Measurements from ENCODE around the gene MAP1B. TPM values are rescaled to one million over a fixed set of nuclear protein-coding genes. Genes with fewer than 3 reads are reported as not detected.

MAP1B gene
- total and polyA plus RNA-seq, 4 donors, result 1.5 to 46.7 (median 16.0) TPM

DNA sequence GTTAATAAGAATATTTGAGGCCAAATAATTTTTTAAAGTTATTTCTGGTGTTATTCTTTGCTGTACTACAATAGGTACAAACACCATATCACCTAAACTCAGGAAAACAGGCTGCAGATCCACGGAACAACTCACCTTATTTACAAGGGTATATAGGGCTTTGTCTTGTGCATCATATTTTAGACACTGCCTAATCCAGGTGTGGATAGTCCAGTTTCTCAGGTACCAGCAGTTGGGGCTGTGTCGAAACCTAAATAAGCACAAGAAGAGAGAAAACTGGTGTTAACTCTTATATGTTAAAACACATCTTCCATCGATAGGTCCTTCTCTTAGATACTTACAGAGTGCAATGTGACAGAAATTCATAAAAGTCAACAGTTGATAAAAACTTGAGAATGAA, 130.6 kb downstream of the MAP1B start:
- WGBS, 2 donors, result 97 to 98% methylated on average over 3 of the region's 3 CpGs
- TF ChIP-seq, protein P1, sequence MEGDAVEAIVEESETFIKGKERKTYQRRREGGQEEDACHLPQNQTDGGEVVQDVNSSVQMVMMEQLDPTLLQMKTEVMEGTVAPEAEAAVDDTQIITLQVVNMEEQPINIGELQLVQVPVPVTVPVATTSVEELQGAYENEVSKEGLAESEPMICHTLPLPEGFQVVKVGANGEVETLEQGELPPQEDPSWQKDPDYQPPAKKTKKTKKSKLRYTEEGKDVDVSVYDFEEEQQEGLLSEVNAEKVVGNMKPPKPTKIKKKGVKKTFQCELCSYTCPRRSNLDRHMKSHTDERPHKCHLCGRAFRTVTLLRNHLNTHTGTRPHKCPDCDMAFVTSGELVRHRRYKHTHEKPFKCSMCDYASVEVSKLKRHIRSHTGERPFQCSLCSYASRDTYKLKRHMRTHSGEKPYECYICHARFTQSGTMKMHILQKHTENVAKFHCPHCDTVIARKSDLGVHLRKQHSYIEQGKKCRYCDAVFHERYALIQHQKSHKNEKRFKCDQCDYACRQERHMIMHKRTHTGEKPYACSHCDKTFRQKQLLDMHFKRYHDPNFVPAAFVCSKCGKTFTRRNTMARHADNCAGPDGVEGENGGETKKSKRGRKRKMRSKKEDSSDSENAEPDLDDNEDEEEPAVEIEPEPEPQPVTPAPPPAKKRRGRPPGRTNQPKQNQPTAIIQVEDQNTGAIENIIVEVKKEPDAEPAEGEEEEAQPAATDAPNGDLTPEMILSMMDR (IDR thresholded peaks at IDR 0.05; ENCODE audit: control extremely low read depth, extremely low read depth), result no peak
- Histone ChIP-seq H3K27me3 (ENCODE audit: control insufficient read depth in 3 of 3, insufficient read depth in 3 of 3, low read length in 2 of 3) (no peaks in the 10 kb centered on the region), H3K4me3 (no peak overlapping the region), H3K36me3 (ENCODE audit: control insufficient read depth in 4 of 4, insufficient read depth in 4 of 4, low read length in 4 of 4) (peaks cover 0 to 4% (median 2%) of the 10 kb centered on the region in 4 donors), H3K4me1 (ENCODE audit: control insufficient read depth in 5 of 5, insufficient read depth in 5 of 5, low read length in 5 of 5) (peaks cover 0 to 1% (median 0%) of the 10 kb centered on the region in 5 donors), H3K9ac (ENCODE audit: insufficient read depth in 1 of 2, low read length in 2 of 2) (no peak overlapping the region), H3K27ac (ENCODE audit: low read depth in 1 of 2, low read length in 1 of 2) (no peak overlapping the region), H3K9me3 (ENCODE audit: control insufficient read depth in 4 of 4, insufficient read depth in 3 of 4, low read length in 3 of 4) (no peaks in the 10 kb centered on the region)
- DNase-seq (no peak), ATAC-seq (ENCODE audit: insufficient read depth, low FRiP score) (no peak)

DNA sequence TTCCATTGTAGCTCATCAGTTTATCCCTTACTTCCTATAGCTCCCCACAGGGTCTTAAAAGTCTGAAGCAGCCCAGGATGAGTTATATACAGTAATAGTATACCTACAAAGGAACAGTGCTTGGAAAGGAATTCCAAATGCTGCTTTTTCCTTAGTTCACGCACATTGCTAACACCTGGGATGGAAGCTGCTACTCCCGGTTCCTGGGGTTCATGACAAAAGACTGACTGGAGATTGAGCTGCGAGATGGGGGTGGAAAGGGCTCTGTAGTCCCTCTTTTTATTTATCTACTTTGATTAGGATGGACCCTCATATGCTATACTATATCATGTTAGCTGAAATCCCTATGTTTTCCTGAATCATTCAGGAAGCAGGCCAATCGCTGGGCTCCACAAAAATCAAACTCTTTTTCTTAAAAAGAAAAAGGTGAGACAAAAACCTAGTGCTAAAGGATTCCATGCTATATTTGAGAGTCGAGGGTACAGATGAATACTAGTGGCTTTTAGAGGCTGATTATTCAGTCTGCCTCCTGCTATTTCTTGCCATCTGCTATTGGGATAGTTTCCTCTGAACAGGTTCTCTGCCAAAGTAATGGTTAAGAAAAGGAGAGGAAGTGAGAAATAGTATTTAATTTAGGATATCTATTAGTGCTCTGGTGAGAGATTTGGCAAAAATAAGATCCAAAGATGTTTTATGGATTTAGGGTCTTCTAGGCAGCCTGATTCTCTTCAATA, 131.6 kb downstream of the MAP1B start:
- no peak for DNase-seq
- Histone ChIP-seq H3K9me3 (ENCODE audit: control insufficient read depth in 4 of 4, insufficient read depth in 3 of 4, low read length in 3 of 4) (no peaks in the 10 kb centered on the region), H3K27me3 (ENCODE audit: control insufficient read depth in 3 of 3, insufficient read depth in 3 of 3, low read length in 2 of 3) (no peaks in the 10 kb centered on the region), H3K9ac (ENCODE audit: insufficient read depth in 1 of 2, low read length in 2 of 2) (no peak overlapping the region), H3K4me1 (ENCODE audit: control insufficient read depth in 5 of 5, insufficient read depth in 5 of 5, low read length in 5 of 5) (peaks cover 0 to 1% (median 0%) of the 10 kb centered on the region in 5 donors), H3K36me3 (ENCODE audit: control insufficient read depth in 4 of 4, insufficient read depth in 4 of 4, low read length in 4 of 4) (peaks cover 0 to 4% (median 2%) of the 10 kb centered on the region in 4 donors), H3K27ac (ENCODE audit: low read depth in 1 of 2, low read length in 1 of 2) (no peak overlapping the region), H3K4me3 (no peak overlapping the region)
- ATAC-seq (ENCODE audit: insufficient read depth, low FRiP score), result no peak
- TF ChIP-seq, protein P1 (IDR thresholded peaks at IDR 0.05; ENCODE audit: control extremely low read depth, extremely low read depth), result no peak
- 93 to 94% methylated on average over 5 of the region's 5 CpGs for WGBS, 2 donors

DNA sequence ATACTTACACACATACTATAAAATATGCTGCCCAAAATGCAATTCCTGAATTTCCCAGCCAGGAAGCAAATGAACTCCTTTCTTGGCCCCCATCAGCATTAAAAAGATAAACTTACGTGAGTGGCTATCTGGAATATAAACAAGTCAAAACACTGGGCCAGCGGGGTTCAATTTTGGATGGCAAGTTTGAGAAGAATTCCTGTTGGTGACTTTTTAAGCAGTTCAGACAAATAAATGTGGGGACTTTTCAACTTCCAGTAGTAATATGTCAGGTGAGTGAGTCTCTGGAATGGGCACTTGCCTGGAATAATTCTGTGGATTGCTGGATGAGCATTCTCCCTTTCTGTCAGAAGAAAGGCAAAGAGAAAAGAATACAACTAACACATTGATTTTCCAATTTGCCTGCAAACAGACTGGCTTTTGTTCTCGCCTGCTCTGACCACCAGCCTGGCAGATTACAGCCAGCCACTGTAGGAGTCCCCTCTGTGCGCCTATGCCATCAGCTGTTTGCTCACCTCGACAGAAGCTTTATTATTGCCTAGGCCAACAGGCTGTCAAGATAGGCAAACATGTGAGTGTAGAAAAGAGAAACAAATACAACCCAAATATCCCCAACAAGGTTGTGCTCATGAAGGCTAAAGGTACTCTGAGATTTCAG, 134.2 kb downstream of the MAP1B start:
- no peak for ATAC-seq (ENCODE audit: insufficient read depth, low FRiP score)
- H3K36me3 ChIP-seq (ENCODE audit: control insufficient read depth in 4 of 4, insufficient read depth in 4 of 4, low read length in 4 of 4), result peaks cover 0 to 4% (median 2%) of the 10 kb centered on the region in 4 donors
- 87 to 92% methylated on average over 5 of the region's 5 CpGs for WGBS, 2 donors
- H3K9ac ChIP-seq (ENCODE audit: insufficient read depth in 1 of 2, low read length in 2 of 2), result no peak overlapping the region
- no peaks in the 10 kb centered on the region for H3K27me3 ChIP-seq (ENCODE audit: control insufficient read depth in 3 of 3, insufficient read depth in 3 of 3, low read length in 2 of 3)
- TF ChIP-seq, protein P1 (IDR thresholded peaks at IDR 0.05; ENCODE audit: control extremely low read depth, extremely low read depth), result no peak
- peaks cover 0 to 18% (median 1%) of the 10 kb centered on the region in 5 donors for H3K4me1 ChIP-seq (ENCODE audit: control insufficient read depth in 5 of 5, insufficient read depth in 5 of 5, low read length in 5 of 5)
- DNase-seq, result no peak
- H3K4me3 ChIP-seq, result no peak overlapping the region
- H3K27ac ChIP-seq (ENCODE audit: low read depth in 1 of 2, low read length in 1 of 2), result no peak overlapping the region
- no peaks in the 10 kb centered on the region for H3K9me3 ChIP-seq (ENCODE audit: control insufficient read depth in 4 of 4, insufficient read depth in 3 of 4, low read length in 3 of 4)

Measured in lung (tissue), 12 donors.